H1 (cell line): ENCODE measurements around the gene FGFBP1. TPM values are rescaled to one million over a fixed set of nuclear protein-coding genes. Genes with fewer than 3 reads are reported as not detected.

Experiments
- CHD1 ChIP-seq: IDR thresholded peaks from 2 replicates; pipeline ENCODE4 v1.6.1; 2012; ENCODE audit warnings: low read depth, low read length, improper control_type of control experiment
- HDAC2 ChIP-seq, 2 experiments: fragments of 300-600 bp in 1 of 2; sonication (generic) in 1 of 2; IDR thresholded peaks; 2 replicates each; pipeline ENCODE4 v1.6.1; 2011 to 2012; ENCODE audit warnings: low read depth in 2 of 2, low read length in 2 of 2, mild to moderate bottlenecking in 2 of 2, moderate library complexity in 2 of 2, borderline replicate concordance in 1 of 2, inconsistent platforms in 1 of 2
- HDAC6 ChIP-seq: IDR thresholded peaks from one replicate; pipeline ENCODE4 v1.7.1; 2012; ENCODE audit warnings: low read depth, mild to moderate bottlenecking, inconsistent platforms, low read length, moderate library complexity
- polyA plus RNA-seq, 7 experiments: library from polyadenylated mRNA; depleted of rRNA in 3 of 7; stranded (reverse) in 5 of 7; unstranded in 2 of 7; fragments of >200 nt in 5 of 7; fragments of 200-250 nt in 2 of 7; gene quantifications; 1 replicate in 5 of 7; 2 replicates in 1 of 7; 4 replicates in 1 of 7; pipeline versions ENCODE4 v1.2.1 to v1.2.3, GENCODE V29; 2011 to 2013; ENCODE audit warnings: missing spikeins in 2 of 7, mixed read lengths in 2 of 7
- total RNA-seq: library from RNA; stranded (reverse); fragmentation: NEBNext Ultra II Directional; extraction: Animal tissue kit (Norgen Biotek cat#: 25700); gene quantifications from 2 replicates; pipeline ENCODE4 v1.2.1, GENCODE V29; 2021
- TF ChIP-seq, protein P1 (sequence below): IDR thresholded peaks from 2 replicates; pipeline ENCODE4 v1.6.1; 2012; ENCODE audit warnings: inconsistent platforms

FGFBP1 gene
- total and polyA plus RNA-seq, 2 of the 8 experiments (the other 6 are each of a cell fraction or from before 2014, with no cell fraction given) = 0.17 to 0.20 TPM

GRCh38 chr4:15938640-15939039, at the start of gene FGFBP1 (continued):
- TF ChIP-seq HDAC2 (IDR thresholded peaks at IDR 0.05; ENCODE audit: borderline replicate concordance in 1 of 2, low read depth in 2 of 2, low read length in 2 of 2) = no peak
- no peak for TF ChIP-seq CHD1
- TF ChIP-seq HDAC6 = no peak
- TF ChIP-seq, protein P1, sequence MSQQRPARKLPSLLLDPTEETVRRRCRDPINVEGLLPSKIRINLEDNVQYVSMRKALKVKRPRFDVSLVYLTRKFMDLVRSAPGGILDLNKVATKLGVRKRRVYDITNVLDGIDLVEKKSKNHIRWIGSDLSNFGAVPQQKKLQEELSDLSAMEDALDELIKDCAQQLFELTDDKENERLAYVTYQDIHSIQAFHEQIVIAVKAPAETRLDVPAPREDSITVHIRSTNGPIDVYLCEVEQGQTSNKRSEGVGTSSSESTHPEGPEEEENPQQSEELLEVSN = no peak
